ENCODE measurements around the gene RORC. TPM values are rescaled to one million over a fixed set of nuclear protein-coding genes. Genes with fewer than 3 reads are reported as not detected.

The RORC gene
- total RNA-seq, 1 experiment from 2014 or later: 0.26 TPM

DNA sequence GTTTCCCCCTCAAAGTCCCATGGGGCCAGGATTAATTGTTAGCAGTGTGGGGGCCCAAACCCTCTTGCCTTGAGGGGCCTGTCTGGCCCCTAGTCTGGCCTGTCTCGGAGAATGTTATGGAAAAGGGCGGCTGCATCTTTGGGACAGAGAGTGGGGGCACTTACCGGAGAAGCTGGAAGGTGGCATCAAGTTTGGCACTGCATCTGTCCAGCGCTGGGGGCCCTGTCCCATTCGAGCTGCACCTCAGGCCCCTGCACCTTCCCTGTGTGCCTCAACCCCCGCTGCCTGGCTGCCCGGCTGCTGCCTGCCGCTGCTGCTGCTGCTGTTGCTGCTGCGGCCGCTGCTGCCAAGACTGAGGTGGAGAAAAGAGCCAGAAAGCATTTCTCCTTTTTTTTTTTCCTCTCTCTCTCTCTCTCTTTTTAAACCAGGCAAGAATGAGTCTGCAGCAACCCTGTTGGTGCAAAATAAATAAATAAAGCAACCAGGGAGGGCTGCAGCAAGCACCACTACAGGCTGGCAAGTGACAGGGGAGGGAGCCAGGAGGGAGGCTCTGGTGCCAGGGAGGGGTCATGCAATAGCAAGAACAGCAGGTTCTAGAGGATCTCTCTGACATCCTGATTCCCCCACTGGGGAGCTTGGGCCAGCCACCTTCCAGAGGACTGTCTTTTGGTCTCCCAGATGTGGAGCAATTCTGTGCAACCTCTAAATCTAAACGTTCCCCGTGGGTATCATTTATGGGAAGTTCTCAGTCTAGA, 26.4 kb downstream of the RORC start, which contains the start of gene LINGO4:
Gene LINGO4 (minus strand): TSS at position 354 of the 755 bp plus-strand sequence. CDS start 2,715 bp downstream, outside the sequence.
- ChIA-PET POLR2A (ENCODE audit: unreplicated experiment) (no interaction called here), CTCF (no interaction called here)
- Histone ChIP-seq H3K4me2 (ENCODE audit: low read length) (no peak within 1 kb of the TSS), H3K9me3 (ENCODE audit: low read length) (no peaks in the 10 kb centered on the region), H4K20me1 (ENCODE audit: low read length) (no peaks in the 10 kb centered on the region), H3K4me3 (ENCODE audit: low read length) (no peak within 1 kb of the TSS), H3K79me2 (ENCODE audit: low read length) (no peaks in the 10 kb centered on the region), H3F3A (ENCODE audit: low read length, unreplicated experiment) (no peaks in the 10 kb centered on the region), H3K4me1 (ENCODE audit: insufficient read depth, low read length) (no peaks in the 10 kb centered on the region), H3K9ac (ENCODE audit: low read length) (no peak within 1 kb of the TSS), H3K9me2 (replicated peaks; ENCODE audit: low read length) (no peaks in the 10 kb centered on the region), H3K27ac (ENCODE audit: low read length) (no peak within 1 kb of the TSS), H3K27me3 (ENCODE audit: low read length) (peaks cover 19% of the 10 kb centered on the region), H2AFZ (ENCODE audit: low read length) (no peak within 1 kb of the TSS), H3K36me3 (ENCODE audit: low read depth, low read length) (no peaks in the 10 kb centered on the region)
- intact Hi-C loops (cut with micrococcal nuclease): no loop called here
- TF ChIP-seq EZH2 (IDR thresholded peaks at IDR 0.05; ENCODE audit: low read length, unreplicated experiment) (no peak), EZH2phosphoT487 (IDR thresholded peaks at IDR 0.05; ENCODE audit: borderline replicate concordance, low read length) (no peak)
- TF ChIP-seq, protein P1, sequence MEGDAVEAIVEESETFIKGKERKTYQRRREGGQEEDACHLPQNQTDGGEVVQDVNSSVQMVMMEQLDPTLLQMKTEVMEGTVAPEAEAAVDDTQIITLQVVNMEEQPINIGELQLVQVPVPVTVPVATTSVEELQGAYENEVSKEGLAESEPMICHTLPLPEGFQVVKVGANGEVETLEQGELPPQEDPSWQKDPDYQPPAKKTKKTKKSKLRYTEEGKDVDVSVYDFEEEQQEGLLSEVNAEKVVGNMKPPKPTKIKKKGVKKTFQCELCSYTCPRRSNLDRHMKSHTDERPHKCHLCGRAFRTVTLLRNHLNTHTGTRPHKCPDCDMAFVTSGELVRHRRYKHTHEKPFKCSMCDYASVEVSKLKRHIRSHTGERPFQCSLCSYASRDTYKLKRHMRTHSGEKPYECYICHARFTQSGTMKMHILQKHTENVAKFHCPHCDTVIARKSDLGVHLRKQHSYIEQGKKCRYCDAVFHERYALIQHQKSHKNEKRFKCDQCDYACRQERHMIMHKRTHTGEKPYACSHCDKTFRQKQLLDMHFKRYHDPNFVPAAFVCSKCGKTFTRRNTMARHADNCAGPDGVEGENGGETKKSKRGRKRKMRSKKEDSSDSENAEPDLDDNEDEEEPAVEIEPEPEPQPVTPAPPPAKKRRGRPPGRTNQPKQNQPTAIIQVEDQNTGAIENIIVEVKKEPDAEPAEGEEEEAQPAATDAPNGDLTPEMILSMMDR (conservative IDR thresholded peaks at IDR 0.05; ENCODE audit: low read depth, low read length): no peak
- DNase-seq: no peak
- no peak for ATAC-seq
- BruUV-seq (replicated peaks): no TSS peak

- no peaks in the 10 kb centered on the region for H3K9me2 ChIP-seq (replicated peaks; ENCODE audit: low read length)
- no peak overlapping the region for H3K27ac ChIP-seq (ENCODE audit: low read length)
- H3K9me3 ChIP-seq (ENCODE audit: low read length): no peaks in the 10 kb centered on the region
- no peak overlapping the region for H2AFZ ChIP-seq (ENCODE audit: low read length)
- TF ChIP-seq EZH2phosphoT487 (IDR thresholded peaks at IDR 0.05; ENCODE audit: borderline replicate concordance, low read length) (no peak), EZH2 (IDR thresholded peaks at IDR 0.05; ENCODE audit: low read length, unreplicated experiment) (no peak)
- TF ChIP-seq, protein P1 (conservative IDR thresholded peaks at IDR 0.05; ENCODE audit: low read depth, low read length): no peak
- no peaks in the 10 kb centered on the region for H3K79me2 ChIP-seq (ENCODE audit: low read length)
- peaks cover 19% of the 10 kb centered on the region for H3K27me3 ChIP-seq (ENCODE audit: low read length)
- no peaks in the 10 kb centered on the region for H4K20me1 ChIP-seq (ENCODE audit: low read length)
- no peak overlapping the region for H3K9ac ChIP-seq (ENCODE audit: low read length)
- BruUV-seq (replicated peaks): no TSS peak
- H3K4me2 ChIP-seq (ENCODE audit: low read length): no peak overlapping the region
- no peaks in the 10 kb centered on the region for H3K4me1 ChIP-seq (ENCODE audit: insufficient read depth, low read length)
- ATAC-seq (no peak), DNase-seq (no peak)
- POLR2A ChIA-PET (ENCODE audit: unreplicated experiment): no interaction called here
- H3F3A ChIP-seq (ENCODE audit: low read length, unreplicated experiment): no peaks in the 10 kb centered on the region
- no peaks in the 10 kb centered on the region for H3K36me3 ChIP-seq (ENCODE audit: low read depth, low read length)
- intact Hi-C loops (cut with micrococcal nuclease): no loop called here
- CTCF ChIA-PET: no interaction called here
- no peak overlapping the region for H3K4me3 ChIP-seq (ENCODE audit: low read length)
These were observed 27.7 kb downstream of the RORC start for GRCh38 chr1:151803915-151804314.

DNA sequence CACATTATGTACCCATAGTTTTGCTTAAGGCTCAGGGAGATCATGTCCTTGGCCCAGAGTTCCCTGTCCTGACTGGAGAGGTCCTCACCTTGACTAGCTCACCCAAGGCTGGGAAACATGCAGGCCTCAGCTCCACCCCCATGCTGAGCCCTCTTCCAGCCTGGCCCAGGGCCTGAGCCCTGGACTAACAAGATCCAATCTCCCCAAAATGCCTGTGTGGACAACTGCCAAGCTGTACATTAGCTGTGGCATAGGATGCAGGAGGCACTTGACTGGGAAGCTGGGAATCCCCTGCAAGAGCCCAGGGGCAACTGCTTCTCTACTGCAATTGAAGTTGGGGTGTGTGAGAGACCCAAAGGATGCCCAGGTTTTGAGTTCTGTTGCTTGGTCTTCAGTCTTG, 28.4 kb downstream of the RORC start:
- Histone ChIP-seq H3K4me3 (ENCODE audit: low read length) (no peak overlapping the region), H3K79me2 (ENCODE audit: low read length) (no peaks in the 10 kb centered on the region), H3F3A (ENCODE audit: low read length, unreplicated experiment) (no peaks in the 10 kb centered on the region), H3K4me1 (ENCODE audit: insufficient read depth, low read length) (no peaks in the 10 kb centered on the region), H4K20me1 (ENCODE audit: low read length) (no peaks in the 10 kb centered on the region), H3K4me2 (ENCODE audit: low read length) (no peak overlapping the region), H3K27me3 (ENCODE audit: low read length) (peaks cover 19% of the 10 kb centered on the region), H3K9ac (ENCODE audit: low read length) (no peak overlapping the region), H3K36me3 (ENCODE audit: low read depth, low read length) (no peaks in the 10 kb centered on the region), H2AFZ (ENCODE audit: low read length) (no peak overlapping the region), H3K9me2 (replicated peaks; ENCODE audit: low read length) (no peaks in the 10 kb centered on the region), H3K9me3 (ENCODE audit: low read length) (no peaks in the 10 kb centered on the region), H3K27ac (ENCODE audit: low read length) (no peak overlapping the region)
- no TSS peak for BruUV-seq (replicated peaks)
- ChIA-PET POLR2A (ENCODE audit: unreplicated experiment) (no interaction called here), CTCF (no interaction called here)
- intact Hi-C loops (cut with micrococcal nuclease): no loop called here
- no peak for DNase-seq
- ATAC-seq: no peak
- no peak for TF ChIP-seq EZH2 (IDR thresholded peaks at IDR 0.05; ENCODE audit: low read length, unreplicated experiment)
- TF ChIP-seq, protein P1 (conservative IDR thresholded peaks at IDR 0.05; ENCODE audit: low read depth, low read length): no peak
